Left ventricle myocardium inferior (tissue), 1 donor: Measurements from ENCODE around the gene PHF21A. TPM values are rescaled to one million over a fixed set of nuclear protein-coding genes. Genes with fewer than 3 reads are reported as not detected.
"Not testable (repeated sequence)": the region's sequence is repeated elsewhere in the genome, so short reads cannot be mapped to it uniquely, and the experiment has no call there.

ENCODE experiments used
- DNase-seq: peaks from one replicate; pipeline ENCODE4 v3.0.0-alpha.2; 2020
- H3K27ac ChIP-seq: fragments of 200-600 bp; replicated peaks from 2 replicates; pipeline ENCODE4 v1.8.0; 2021
- H3K27me3 ChIP-seq: fragments of 200-600 bp; 2 replicates; pipeline ENCODE4 v1.8.0; 2021; ENCODE audit warnings: low read depth
- H3K36me3 ChIP-seq: fragments of 200-600 bp; 2 replicates; pipeline ENCODE4 v1.8.0; 2021
- H3K4me1 ChIP-seq: fragments of 200-600 bp; 2 replicates; pipeline ENCODE4 v1.8.0; 2021
- H3K4me3 ChIP-seq: fragments of 200-600 bp; 2 replicates; pipeline ENCODE4 v1.8.0; 2021; ENCODE audit warnings: mild to moderate bottlenecking, moderate library complexity
- H3K9me3 ChIP-seq: fragments of 200-600 bp; replicated peaks from 2 replicates; pipeline ENCODE4 v1.8.0; 2021
- intact Hi-C: fragments of 100-400 bp; cut with micrococcal nuclease; formaldehyde crosslinking; loops from one replicate; pipeline ENCODE4 v1.11.0; 2022
- total RNA-seq: library from RNA; stranded (reverse); fragmentation: NEBNext Ultra II Directional; extraction: Animal tissue kit (Norgen Biotek cat#: 25700); gene quantifications from one replicate; pipeline ENCODE4 v1.2.1, GENCODE V29; 2021
- TF ChIP-seq, protein P1 (sequence below): fragments of 200-600 bp; IDR thresholded peaks from 2 replicates; pipeline ENCODE4 v1.8.0; 2021; ENCODE audit warnings: antibody characterized with exemption, mild to moderate bottlenecking, borderline replicate concordance
- donor health status: DM: no; HTN: yes; CAD: no; lungs with severe emphysema.

Gene PHF21A
- total RNA-seq, 1 donor from 2014 or later = 36.6 TPM

DNA sequence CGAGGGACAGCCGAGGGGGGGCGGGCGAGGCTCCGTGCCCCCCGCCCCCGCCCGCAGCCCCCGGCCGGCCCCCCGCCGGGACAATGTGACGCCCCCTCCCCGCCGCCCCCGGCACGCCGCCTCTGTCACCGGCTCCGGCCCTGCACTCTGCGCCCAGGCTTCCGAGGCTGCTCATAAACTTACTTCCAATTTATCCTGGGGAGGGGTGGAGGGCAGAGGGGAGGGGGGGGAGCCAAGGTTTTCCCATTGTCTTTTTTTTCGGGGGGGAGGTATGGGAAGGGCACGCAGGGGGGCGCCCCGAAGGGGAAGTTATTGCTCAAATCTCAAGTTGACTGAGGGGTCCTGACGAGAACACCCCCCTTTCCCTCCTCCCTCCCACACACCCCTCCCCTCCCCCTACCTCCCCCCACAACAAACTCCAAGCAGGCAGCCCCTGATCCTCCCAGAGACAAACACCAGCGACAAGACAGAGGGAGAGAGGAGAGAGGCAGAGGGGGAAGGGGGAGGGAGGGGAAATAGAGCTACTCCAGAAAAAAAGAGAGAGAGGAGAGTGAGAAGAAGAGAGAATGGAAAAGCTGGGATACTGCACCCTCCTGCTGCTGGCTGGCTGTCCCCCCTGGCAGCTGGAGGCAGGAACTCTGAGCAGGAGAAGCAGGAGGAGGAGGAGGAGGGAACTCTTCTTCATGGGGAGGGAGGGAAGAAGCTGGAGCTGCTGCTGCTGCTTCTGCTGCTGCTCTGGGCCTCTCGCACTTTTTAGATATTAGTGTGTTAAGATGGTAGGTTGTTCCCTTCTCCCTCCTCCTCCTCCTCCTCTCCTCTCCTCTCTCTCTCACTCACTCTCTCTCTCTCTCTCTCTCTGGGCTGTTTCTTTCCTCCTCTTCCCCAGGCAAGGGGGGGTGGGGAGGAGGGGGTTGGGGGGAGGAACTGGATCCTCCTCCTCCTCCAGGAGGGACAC lies 631 bp downstream of the PHF21A start:
- Histone ChIP-seq H3K4me3 (peak overlapping the region; percentile 86), H3K9me3 (no peaks in the 10 kb centered on the region), H3K27me3 (no peaks in the 10 kb centered on the region), H3K4me1 (peaks cover 62% of the 10 kb centered on the region), H3K36me3 (no peaks in the 10 kb centered on the region), H3K27ac (peak overlapping the region; percentile 97)
- peak; percentile 54 for DNase-seq
- TF ChIP-seq, protein P1, sequence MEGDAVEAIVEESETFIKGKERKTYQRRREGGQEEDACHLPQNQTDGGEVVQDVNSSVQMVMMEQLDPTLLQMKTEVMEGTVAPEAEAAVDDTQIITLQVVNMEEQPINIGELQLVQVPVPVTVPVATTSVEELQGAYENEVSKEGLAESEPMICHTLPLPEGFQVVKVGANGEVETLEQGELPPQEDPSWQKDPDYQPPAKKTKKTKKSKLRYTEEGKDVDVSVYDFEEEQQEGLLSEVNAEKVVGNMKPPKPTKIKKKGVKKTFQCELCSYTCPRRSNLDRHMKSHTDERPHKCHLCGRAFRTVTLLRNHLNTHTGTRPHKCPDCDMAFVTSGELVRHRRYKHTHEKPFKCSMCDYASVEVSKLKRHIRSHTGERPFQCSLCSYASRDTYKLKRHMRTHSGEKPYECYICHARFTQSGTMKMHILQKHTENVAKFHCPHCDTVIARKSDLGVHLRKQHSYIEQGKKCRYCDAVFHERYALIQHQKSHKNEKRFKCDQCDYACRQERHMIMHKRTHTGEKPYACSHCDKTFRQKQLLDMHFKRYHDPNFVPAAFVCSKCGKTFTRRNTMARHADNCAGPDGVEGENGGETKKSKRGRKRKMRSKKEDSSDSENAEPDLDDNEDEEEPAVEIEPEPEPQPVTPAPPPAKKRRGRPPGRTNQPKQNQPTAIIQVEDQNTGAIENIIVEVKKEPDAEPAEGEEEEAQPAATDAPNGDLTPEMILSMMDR = no peak
- intact Hi-C loops = no loop called here

DNA sequence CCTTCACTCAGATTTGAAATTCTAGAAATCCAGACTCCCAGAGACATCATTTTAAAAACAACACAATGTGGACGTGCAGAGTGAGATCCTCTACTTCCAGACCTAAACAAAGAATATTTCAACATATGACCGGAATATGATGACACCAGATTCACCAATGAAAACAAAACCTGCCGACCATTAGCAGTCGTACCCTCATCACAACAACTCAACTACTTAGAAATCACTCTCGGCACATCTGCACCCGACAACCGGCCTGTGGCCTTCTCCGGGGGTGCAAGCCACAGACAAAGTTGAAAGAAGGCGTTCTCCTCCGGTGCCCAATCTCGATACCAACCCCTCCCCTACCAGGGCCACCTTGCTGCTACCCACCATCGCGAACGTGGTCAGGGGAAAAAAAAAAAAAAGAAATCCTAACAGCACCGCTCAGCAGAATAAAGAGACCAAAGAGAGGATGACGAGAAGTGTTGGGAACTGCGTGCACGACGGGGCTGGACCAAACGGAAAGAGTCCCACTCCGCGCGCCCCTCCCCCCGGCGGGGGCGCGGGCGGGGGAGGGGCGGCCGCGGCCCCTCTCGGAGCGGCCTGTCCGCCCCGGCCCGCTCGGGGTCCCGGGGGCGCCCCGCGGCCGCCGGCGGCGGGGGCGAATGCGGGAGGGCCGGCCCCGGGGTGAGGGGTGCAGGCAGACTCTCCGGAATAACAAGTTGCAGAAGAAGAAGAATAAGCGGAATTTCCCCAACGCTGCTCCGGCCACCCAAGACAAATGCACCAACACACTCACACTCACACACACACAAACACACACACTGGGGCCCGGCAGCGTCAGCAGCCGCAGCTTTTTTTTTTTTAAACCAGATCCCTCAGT lies 1.7 kb downstream of the PHF21A start:
- intact Hi-C loops = no loop called here
- H3K27ac ChIP-seq = peak overlapping the region; percentile 97
- peak; percentile 35 for DNase-seq
- TF ChIP-seq, protein P1 = no peak
- peak overlapping the region; percentile 86 for H3K4me3 ChIP-seq
- H3K36me3 ChIP-seq = no peaks in the 10 kb centered on the region
- no peaks in the 10 kb centered on the region for H3K27me3 ChIP-seq
- H3K4me1 ChIP-seq = peaks cover 72% of the 10 kb centered on the region
- no peaks in the 10 kb centered on the region for H3K9me3 ChIP-seq

DNA sequence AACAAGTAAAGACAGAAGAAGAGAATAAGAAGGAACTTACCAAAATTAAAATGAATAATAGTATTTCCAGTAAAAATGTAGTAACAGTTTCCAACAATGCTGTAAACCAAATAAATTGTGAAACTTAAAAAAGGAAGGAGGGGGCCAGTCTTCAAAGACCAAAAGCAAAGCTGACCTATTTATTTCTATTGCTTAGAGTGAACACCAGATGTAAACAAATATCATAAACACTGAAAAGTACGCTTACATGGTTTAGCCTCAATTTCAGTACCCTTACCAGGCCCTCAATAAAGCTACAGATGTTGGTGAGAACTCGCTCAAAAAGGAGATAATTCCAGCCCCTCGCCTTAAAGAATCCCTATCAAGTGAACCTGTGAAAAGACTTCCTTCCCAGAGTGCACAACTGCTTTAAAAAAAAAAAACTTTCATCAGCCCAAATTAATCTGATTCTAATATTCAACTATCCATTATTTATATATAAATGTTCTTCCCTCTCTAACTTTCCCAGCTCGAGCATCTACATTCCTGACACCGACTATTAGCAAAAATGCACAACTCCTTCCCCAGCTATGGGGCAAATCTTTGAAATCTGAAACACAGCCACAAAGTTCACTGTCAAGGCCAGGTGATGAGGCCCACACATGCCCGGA lies 2.4 kb downstream of the PHF21A start:
- Histone ChIP-seq H3K4me1 (peaks cover 80% of the 10 kb centered on the region), H3K36me3 (no peaks in the 10 kb centered on the region), H3K9me3 (no peaks in the 10 kb centered on the region), H3K27ac (peak overlapping the region; percentile 97), H3K27me3 (no peaks in the 10 kb centered on the region), H3K4me3 (peak overlapping the region; percentile 86)
- DNase-seq = no peak
- TF ChIP-seq, protein P1 = no peak
- intact Hi-C loops = no loop called here

DNA sequence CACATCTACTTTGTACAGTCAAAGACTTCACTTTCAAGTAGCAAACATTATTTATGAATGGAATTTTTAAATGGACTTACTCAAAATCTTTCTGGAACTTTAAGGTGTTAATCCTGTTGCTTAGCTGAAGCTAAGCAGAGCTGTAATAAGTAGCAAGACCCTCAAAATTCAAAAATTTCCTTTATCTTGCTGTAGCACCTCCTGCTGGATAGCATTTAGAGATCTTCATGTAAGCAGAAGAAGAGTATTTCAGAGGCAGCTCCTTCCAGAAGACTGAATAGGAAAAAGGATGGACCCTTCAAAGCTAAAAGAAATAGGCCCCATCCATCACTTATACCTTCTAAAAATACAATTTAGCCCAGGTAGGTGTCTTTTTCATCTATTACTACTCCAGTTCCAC lies 3.4 kb downstream of the PHF21A start:
- intact Hi-C loops = no loop called here
- H3K36me3 ChIP-seq = no peaks in the 10 kb centered on the region
- DNase-seq = no peak
- H3K4me3 ChIP-seq = peak overlapping the region; percentile 86
- TF ChIP-seq, protein P1 = peak; percentile 19
- H3K9me3 ChIP-seq = no peaks in the 10 kb centered on the region
- H3K27me3 ChIP-seq = no peaks in the 10 kb centered on the region
- peak overlapping the region; percentile 97 for H3K27ac ChIP-seq
- H3K4me1 ChIP-seq = peaks cover 86% of the 10 kb centered on the region

DNA sequence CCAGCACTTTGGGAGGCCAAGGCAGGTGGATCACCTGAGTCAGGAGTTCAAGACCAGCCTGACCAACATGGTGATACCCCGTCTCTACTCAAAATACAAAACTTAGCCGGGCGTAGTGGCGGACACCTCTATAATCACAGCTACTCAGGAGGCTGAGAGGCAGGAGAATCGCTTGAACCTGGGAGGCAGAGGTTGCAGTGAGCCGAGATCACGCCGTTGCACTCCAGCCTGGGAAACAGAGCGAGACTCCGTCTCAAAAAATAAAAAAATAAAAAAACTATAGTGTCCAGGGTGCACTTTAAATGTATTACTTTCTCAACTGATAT lies 4.6 kb downstream of the PHF21A start:
- H3K4me3 ChIP-seq, intact Hi-C loops, H3K9me3 ChIP-seq, H3K36me3 ChIP-seq, H3K27ac ChIP-seq, H3K27me3 ChIP-seq, DNase-seq: not testable (repeated sequence)
- H3K4me1 ChIP-seq = peaks cover 85% of the 10 kb centered on the region
